SK-MEL-5 (cell line): ENCODE results near the gene EIF5AL1. TPM values are rescaled to one million over a fixed set of nuclear protein-coding genes. Genes with fewer than 3 reads are reported as not detected.

ENCODE experiments used
- DNase-seq: peaks from one replicate; pipeline ENCODE4 v3.0.0-alpha.2; 2016; ENCODE audit warnings: low read depth, low spot score
- in situ Hi-C: cut with HindIII; loops from 2 replicates; pipeline ENCODE4 v1.10.0; 2016; ENCODE audit warnings: low sequenced_read_pairs, high pct_unique_total_duplicates, low pct_unique_long_range_greater_than_20kb
- total RNA-seq: library from RNA; depleted of rRNA; stranded (reverse); fragments of >200 nt; shearing (Covaris generic); gene quantifications from 2 replicates; pipeline ENCODE4 v1.2.3, GENCODE V29; 2014

EIF5AL1 gene
- total RNA-seq, 1 experiment from 2014 or later: 0.58 TPM

DNA sequence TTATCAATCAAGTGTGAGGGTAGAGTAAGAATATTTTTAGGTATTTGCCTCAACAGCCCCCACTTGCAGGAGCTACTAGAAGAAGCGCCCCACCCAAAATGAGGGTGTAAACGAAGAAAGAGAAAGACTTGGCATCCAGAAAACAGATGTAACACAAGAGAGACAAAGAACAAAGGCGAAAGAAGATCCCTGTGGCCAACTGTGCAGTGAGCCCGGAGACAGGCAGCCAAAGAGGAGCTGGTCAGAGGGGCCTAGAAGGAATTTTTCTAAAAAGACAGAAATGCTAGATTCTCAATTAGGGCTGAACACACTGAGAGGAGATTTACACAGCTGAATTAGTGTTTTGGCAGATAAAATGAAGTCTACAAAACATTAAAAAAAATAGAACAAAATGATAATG lies 29.6 kb upstream of the EIF5AL1 start:
- in situ Hi-C loops: loop anchor here (25.0 kb wide), 1 partner anchor 120 kb away; no protein-coding TSS in a partner anchor

DNA sequence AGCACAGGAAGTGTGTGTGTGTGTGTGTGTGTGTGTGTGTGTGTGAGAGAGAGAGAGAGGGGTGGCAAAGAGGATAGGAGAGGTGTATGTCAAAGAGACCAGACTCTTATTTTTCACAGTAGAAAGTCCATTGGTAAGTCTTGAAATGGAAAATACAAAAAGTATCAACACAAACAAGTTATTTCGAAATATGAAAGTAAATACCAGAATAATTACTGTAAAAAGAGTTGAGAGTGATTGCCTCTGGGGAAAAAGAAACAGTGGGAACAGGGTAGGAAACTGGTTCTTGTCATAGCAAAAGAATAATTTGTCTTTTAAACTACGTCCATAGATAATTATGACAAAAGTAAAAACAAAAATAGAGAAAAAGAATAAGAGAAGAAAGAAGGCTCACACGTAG lies 29.0 kb upstream of the EIF5AL1 start:
- in situ Hi-C loops: loop anchor here (25.0 kb wide), 1 partner anchor 121 kb away; no protein-coding TSS in a partner anchor
- DNase-seq: no peak

More for the DNA sequence above, 29.6 kb upstream of the EIF5AL1 start:
- no peak for DNase-seq

DNA sequence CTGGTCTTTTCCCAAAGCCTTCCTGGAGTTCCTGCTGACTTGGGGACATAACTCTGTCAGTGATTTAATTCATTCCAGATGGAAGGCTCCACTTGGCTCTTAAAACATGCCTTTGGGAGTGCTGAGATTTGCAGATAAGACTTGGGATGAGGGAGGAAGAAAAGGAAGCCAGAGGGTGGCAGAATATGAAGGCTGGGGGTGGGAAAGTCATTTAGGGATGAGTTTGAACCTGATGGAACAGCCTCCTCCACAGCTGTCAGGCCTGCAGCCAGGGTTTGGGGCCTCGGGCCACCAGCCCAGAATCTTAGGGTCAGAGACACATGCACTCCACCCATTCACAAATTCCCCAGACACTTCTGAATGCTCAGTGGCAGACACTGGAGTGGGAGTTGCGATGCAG lies 28.4 kb upstream of the EIF5AL1 start:
- DNase-seq: no peak
- in situ Hi-C loops: loop anchor here (25.0 kb wide), 1 partner anchor 122 kb away; no protein-coding TSS in a partner anchor

DNA sequence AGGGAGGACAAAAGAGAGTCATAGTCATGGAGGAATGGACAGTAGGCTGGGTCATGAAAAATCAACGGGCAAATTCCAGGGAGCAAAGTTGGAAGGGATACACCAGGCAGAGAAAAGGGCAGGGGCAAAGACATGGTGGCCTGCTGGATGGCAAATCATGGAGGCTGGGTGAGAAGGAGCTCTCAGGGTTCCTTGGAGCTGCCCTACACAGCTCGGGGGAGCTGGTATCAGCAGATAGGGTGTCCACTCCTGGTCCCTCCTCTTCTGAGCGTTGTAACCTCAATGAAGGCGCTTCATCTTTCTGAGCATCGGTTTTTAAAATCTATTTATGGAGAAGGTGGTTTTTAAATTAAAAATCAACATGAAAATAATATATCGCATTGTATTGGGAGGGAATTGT lies 27.9 kb upstream of the EIF5AL1 start:
- in situ Hi-C loops: loop anchor here (25.0 kb wide), 1 partner anchor 122 kb away; no protein-coding TSS in a partner anchor
- no peak for DNase-seq

DNA sequence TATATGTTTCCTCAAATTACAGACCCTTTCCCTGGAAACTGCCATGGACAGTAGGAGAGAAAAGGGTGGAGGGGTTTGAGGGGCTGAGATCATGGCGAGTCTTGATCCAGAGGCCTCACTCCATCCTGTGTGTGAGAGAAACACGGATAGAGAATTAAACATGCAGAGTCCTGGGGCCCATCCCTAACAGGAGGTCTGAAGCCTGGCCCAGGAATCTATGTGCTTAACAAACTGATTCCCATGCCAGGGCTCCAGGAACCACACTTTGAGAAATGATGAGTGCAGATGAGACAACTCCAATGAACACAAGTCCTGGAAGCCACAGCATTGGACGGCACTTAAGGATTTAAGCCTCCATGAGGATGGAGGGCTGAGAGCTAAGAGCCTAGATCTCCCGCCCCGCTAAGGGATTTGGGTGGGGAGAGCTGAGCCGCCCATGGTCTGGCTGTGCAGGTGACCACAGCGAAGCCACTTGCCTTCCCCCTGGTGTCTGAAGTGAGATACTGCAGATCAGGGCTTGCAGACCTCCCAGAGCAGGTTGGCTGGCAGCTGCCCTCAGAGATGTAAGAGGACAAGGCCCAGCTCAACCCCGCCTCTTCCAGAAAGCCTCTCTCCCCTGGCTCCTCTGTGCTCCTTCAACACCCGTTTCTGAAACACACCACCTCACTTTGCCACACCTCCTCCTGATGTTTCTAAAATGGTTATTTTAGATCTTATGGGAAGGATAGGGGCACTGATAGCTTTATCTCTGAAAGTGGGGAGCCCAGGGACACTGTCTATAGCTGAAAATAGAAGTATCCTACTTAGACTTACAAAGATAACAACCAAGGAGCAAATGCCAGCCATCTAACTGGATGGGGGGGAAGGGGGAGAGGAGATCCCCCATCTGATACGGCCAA lies 24.8 kb upstream of the EIF5AL1 start:
- in situ Hi-C loops: loop anchor here (25.0 kb wide), 1 partner anchor 125 kb away; no protein-coding TSS in a partner anchor
- peak; percentile 82 for DNase-seq

DNA sequence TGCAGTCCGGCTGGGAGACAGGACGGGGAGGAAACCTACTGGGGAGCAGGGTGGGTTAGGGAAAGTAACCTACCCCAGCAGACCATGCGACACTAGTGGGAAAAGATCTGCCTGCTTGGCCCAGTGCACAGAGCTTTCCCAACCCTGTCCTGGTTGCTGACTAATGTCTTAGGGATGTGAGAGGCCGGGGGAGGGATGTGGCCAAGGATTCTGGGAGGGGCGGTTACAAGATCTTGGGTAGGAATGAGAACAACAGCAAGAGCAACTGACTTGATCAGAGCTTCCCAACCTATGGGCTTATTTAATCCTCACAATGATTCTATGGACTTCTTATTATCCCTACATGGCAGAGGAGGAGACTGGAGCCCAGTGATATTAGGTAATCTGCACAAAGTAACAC lies 24.0 kb upstream of the EIF5AL1 start:
- in situ Hi-C loops: loop anchor here (25.0 kb wide), 1 partner anchor 126 kb away; no protein-coding TSS in a partner anchor
- DNase-seq: no peak

DNA sequence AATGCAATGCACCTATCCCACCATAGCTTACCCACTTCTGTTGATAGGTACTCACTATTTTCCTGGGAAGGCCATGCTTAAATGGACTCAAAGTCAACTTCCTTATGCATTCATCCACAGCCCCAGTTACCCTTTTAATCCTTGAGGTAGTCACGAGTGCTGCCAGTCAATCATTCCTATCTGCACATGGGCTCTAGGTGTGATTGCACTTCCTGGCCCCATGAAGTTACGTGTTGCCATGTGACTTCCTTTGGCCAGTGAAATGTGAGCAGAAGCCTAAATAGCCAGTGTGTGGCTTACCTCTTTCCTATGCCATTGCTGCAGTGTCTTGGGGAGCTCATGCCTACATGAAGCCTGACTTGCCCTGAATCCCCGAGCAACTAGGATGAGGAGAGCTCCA lies 23.5 kb upstream of the EIF5AL1 start:
- in situ Hi-C loops: loop anchor here (25.0 kb wide), 1 partner anchor 127 kb away; no protein-coding TSS in a partner anchor
- DNase-seq: peak; percentile 26

DNA sequence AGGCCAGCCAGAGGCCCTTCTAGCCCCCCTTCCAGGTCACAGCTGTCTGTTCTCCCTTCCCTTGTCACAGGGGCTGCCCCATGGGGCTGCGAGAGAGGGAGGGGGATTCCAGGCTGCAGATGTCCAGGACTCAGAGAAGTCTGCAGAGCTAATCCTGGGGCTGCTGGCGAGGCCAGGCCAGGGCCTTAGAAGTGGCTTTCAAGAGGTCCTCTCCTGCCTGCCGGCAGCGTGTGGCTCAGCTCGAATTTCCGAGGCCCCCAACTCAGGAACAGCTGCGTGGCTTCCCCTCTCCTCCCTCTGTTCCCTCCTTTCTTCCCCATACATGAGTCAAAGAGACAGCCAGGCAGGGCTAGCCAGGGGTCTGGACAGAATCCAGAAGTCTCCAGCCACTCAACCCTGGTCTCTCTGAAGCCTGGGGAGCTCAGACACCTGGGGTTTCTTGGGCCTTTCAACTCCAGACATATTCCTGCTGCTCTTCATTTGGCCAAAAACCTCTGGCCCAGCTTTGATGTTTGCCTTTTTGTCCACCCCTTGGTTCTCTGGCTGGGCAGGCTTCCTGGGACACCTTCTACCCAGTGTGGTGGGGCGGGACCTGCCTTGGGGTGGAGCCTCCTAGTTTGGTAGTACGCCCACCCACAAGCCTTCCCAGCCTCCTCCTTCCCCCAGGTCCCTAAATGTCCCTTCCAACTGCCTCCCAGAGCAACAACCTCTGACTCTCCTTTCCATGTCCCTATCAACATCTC lies 21.8 kb upstream of the EIF5AL1 start:
- in situ Hi-C loops: loop anchor here (25.0 kb wide), 1 partner anchor 128 kb away; no protein-coding TSS in a partner anchor
- DNase-seq: no peak

DNA sequence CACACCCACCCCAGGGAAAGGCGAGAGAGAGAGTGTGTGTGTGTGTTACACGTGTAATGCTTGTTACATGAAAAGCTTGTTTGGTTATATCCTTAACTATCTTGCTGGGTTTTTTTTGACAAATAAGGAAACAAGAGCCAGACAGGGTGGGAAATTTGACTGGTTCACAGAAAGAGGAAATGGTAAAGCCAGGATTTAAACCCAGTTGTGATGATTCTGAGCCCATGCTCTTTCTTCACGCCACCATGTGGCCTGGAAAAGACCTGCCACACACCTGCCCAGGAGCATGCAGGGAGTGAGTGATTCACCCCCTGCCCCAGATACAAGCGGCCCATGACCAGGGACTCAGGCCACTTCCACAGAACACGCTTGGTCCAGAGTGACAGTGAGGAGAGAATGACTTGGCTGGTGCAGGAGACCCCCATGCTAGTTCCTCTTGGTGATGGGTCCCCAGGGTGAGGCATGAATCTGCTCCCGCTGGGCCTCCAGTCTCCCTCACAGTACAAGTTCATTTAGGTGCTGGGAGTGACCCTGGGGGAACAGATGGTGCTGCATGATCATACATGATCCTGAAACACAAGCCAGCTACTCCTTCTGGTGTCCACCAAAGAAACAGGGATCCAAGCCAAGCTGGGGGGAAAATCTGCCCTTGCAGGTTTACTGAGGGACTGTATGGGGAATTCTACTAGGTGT lies 21.0 kb upstream of the EIF5AL1 start:
- no peak for DNase-seq
- in situ Hi-C loops: loop anchor here (25.0 kb wide), 1 partner anchor 129 kb away; no protein-coding TSS in a partner anchor

DNA sequence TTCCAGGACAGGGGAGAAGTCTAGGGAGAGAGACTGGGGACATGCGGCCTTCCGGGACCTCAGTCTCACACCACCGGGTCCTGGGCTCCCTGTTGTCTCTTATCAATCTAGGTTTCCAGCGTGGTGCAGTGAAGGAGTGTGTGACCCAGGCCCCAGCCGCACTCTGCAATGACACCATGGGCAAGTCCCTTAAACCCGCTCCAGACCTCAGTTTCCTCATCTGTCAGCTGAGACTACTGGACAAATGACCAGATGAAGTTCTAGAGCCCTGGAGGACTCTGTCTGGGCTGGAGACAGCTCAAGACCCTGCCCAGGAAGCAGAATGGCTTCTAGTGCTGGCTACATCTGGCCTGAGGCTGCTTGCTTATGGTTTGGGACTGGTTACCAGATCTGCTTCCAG lies 20.1 kb upstream of the EIF5AL1 start:
- DNase-seq: no peak
- in situ Hi-C loops: loop anchor here (25.0 kb wide), 1 partner anchor 130 kb away; no protein-coding TSS in a partner anchor

DNA sequence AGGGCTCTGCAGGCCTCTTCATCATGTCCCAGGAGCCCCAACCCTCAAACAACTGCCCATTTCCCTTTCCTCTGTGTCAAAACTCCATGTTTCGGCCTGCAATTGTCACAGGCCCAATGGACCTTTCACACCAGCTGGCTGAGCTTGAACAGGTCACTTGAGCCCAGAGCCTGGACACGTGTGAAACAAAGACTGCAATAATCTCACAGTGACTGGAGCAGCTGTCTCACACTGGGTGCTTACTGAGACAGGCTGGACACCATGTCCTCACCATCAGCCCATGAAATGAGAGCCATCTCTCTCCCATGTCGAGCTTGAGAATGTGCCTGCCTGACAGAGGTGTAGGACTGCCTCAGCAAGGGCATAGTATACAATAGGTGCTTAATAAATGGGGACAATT lies 19.5 kb upstream of the EIF5AL1 start:
- DNase-seq: no peak
- in situ Hi-C loops: loop anchor here (25.0 kb wide), 1 partner anchor 131 kb away; no protein-coding TSS in a partner anchor

DNA sequence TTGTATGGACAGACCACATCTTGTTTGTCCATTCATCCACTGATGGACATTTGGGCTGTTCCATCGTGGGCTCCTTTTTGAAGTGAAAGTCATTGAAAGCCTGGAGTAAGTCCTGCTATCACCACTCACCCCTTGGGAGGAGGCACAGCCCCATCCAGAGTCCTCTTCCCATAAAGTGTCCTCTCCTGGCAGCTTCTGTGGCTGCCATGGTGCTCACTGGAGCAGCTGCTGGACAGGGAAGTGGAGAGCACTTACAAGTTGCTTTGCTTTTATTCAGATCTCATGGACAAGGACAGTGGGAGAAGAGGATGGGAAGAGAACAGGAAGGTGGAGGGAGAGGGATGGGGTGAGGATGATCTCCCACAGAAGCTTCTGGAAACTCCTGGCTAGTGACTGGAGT lies 18.5 kb upstream of the EIF5AL1 start:
- DNase-seq: no peak
- in situ Hi-C loops: loop anchor here (25.0 kb wide), 1 partner anchor 132 kb away; no protein-coding TSS in a partner anchor

DNA sequence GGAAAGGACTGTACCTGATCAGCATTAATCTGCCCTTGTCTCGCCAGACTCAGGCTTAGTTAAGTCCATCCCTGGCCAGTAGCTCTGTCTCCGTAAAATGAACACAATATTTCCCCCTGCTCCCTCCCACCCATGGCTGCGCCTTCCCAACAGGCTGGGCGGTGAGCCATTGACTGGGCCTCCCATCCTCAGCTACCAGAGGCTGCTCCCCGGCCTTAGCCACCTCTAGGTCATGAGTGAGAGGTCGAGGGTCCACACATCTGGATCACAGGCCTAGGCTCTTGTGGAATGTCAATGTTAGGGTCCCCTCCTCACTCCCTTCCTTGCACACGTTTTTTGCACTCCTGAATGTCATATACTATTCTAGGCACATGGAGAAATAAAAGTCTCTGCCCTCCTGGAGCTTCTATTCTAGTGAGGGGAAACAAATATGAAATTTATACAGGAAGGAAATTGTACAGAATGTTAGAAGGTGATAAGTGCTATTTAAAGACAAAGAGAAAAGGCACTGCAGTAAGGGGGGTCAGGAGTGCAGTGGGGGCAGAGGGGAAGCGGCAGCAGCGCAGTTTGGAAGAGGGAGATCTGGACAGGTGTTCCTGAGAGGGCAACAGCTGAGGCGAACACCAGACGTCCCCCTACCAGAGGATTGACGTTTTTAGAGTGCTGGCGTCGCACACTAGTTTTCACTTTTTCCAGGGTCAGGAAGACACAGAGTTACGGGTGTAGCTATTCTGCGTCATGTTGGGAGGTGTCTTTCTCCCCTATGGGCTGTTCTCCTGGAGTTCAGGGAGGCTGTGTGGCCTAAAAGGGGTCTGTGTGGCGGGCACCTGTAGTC lies 17.2 kb upstream of the EIF5AL1 start:
- no peak for DNase-seq
- in situ Hi-C loops: loop anchor here (25.0 kb wide), 1 partner anchor 133 kb away; no protein-coding TSS in a partner anchor

DNA sequence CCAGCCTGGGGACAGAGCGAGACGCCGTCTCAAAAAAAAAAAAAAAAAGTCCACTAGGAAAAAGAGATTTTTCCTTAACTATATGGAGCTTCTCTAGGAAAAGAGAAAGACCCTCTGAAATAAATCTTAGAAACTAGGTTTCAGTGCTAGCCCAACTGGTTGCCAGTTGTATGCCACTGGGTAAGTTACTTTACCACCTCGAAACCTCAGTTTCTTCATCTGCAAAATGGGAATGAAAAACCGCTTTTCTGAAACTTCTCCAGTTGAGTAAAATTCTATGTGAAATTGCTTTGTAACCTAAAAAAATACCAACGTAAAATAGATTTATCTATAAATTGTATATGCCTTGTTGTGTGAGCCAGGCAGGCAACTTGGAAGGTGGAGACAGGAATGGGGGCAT lies 16.5 kb upstream of the EIF5AL1 start:
- in situ Hi-C loops: loop anchor here (25.0 kb wide), 1 partner anchor 133 kb away; no protein-coding TSS in a partner anchor
- no peak for DNase-seq

DNA sequence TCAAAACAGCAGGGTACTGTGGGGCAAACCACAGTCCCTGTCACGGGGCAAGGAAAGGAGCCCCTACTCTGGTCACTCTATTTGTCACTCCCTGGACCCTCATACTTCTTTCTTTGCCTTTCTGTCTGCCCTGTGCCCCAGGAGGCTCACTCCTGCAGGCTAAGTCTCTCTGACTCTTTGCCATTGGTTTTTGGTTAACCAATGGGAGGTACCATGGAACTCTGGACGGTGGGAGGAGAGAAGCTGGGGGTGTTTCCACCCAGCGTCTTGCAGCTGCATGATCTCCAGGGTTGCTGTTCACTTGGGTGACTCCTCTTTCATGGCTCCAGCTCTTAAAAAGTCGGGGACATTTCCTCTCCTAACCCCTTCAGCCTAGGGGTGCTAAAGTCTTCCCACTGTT lies 15.4 kb upstream of the EIF5AL1 start:
- in situ Hi-C loops: loop anchor here (25.0 kb wide), 1 partner anchor 135 kb away; no protein-coding TSS in a partner anchor
- DNase-seq: no peak

DNA sequence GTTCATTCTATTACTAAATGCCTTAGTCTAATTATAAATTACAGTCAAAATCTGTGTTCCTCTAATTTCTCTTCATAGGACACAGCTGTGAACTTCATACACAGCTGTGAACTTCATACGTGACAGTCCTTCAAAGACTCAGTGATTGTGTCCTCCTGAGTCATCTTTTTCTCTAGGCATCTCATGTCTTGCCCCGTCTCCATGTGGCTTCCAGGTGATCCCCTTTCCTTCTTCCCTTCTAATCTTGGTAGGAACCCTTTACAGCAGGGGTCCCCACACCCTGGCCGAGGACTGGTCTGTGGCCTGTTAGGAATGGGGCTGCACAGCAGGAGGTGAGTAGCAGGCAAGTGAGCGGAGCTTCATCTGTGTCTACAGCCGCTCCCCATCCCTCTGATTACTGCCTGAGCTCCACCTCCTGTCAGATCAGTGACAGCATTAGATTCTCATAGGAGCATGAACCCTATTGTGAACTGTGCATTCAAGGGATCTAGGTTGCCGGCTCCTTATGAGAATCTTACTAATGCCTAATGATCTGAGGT lies 14.0 kb upstream of the EIF5AL1 start:
- DNase-seq: no peak
- in situ Hi-C loops: loop anchor here (25.0 kb wide), 1 partner anchor 136 kb away; no protein-coding TSS in a partner anchor
